Endodermal cell (in vitro differentiated cells): ENCODE data around the gene CD44. TPM values are rescaled to one million over a fixed set of nuclear protein-coding genes. Genes with fewer than 3 reads are reported as not detected.

Experiments used
- DNase-seq: peaks from one replicate; pipeline ENCODE4 v3.0.0-alpha.2; 2017
- H3K27ac ChIP-seq: 2 replicates; pipeline ENCODE4 v1.5.1; 2013; ENCODE audit warnings: mild to moderate bottlenecking, low read depth, low read length, moderate library complexity
- H3K27me3 ChIP-seq: 2 replicates; pipeline ENCODE4 v1.6.1; 2013; ENCODE audit warnings: mild to moderate bottlenecking, low read length, moderate library complexity; ENCODE audit not compliant: insufficient read depth, control insufficient read depth, poor library complexity, severe bottlenecking
- H3K36me3 ChIP-seq: 2 replicates; pipeline ENCODE4 v1.7.0; 2013; ENCODE audit warnings: mild to moderate bottlenecking, low read length, moderate library complexity; ENCODE audit not compliant: control insufficient read depth, insufficient read depth
- H3K4me1 ChIP-seq: one replicate; pipeline ENCODE4 v1.7.0; 2013; ENCODE audit warnings: low read length; ENCODE audit not compliant: control insufficient read depth, insufficient read depth
- H3K4me3 ChIP-seq: 2 replicates; pipeline ENCODE4 v1.5.1; 2013; ENCODE audit warnings: mild to moderate bottlenecking, low read length, moderate library complexity
- H3K9ac ChIP-seq: 2 replicates; pipeline ENCODE4 v1.6.1; 2013; ENCODE audit warnings: mild to moderate bottlenecking, low read length, moderate library complexity; ENCODE audit not compliant: poor library complexity, severe bottlenecking; ENCODE audit errors: extremely low read depth
- H3K9me3 ChIP-seq: 2 replicates; pipeline ENCODE4 v1.6.1; 2013; ENCODE audit warnings: mild to moderate bottlenecking, low read length, moderate library complexity; ENCODE audit not compliant: control insufficient read depth
- H3K27ac Mint-ChIP-seq: 2 replicates; pipeline ENCODE4 v1.8.0; 2020; ENCODE audit warnings: mixed read lengths
- H3K27me3 Mint-ChIP-seq: 2 replicates; pipeline ENCODE4 v1.8.0; 2021; ENCODE audit warnings: mild to moderate bottlenecking, mixed read lengths; ENCODE audit not compliant: insufficient read depth
- H3K36me3 Mint-ChIP-seq: 2 replicates; pipeline ENCODE4 v1.8.0; 2020; ENCODE audit warnings: low read depth, mixed read lengths
- H3K4me1 Mint-ChIP-seq: 2 replicates; pipeline ENCODE4 v1.8.0; 2020; ENCODE audit warnings: mixed read lengths
- H3K4me3 Mint-ChIP-seq: 2 replicates; pipeline ENCODE4 v1.8.0; 2020; ENCODE audit warnings: mild to moderate bottlenecking, moderate library complexity, mixed read lengths
- H3K9me3 Mint-ChIP-seq: 2 replicates; pipeline ENCODE4 v1.8.0; 2020; ENCODE audit warnings: mild to moderate bottlenecking, mixed read lengths
- CTCF ChIP-seq: fragments of 200-600 bp; sonication (generic); conservative IDR thresholded peaks from 2 replicates; pipeline ENCODE4 v1.5.0; 2021; ENCODE audit warnings: antibody characterized with exemption, mild to moderate bottlenecking
- WGBS, 2 experiments: methylation state at CpG; one replicate each; pipeline versions ENCODE4 v1.1.5 to v1.1.7; 2013; ENCODE audit warnings: missing lambda C conversion rate in 2 of 2, mixed read lengths in 1 of 2; ENCODE audit not compliant: insufficient coverage in 1 of 2, insufficient read length in 1 of 2; 5-methylcytosine and 5-hydroxymethylcytosine counted together
- total RNA-seq, 2 donors: library from RNA; stranded (reverse); fragmentation: NEBNext Ultra II Directional in 1 of 2; extraction: Animal tissue kit (Norgen Biotek cat#: 25700) in 1 of 2; gene quantifications; 2 replicates in 1 of 2; 3 replicates in 1 of 2; pipeline ENCODE4 v1.2.1, GENCODE V29; 2021

CD44 gene
- total RNA-seq, 2 donors from 2014 or later = 1.2 to 4.6 TPM

- Mint-ChIP-seq H3K27me3 (peaks cover 46% of the 10 kb centered on the region), H3K4me3 (no peak overlapping the region), H3K9me3 (no peaks in the 10 kb centered on the region), H3K27ac (no peak overlapping the region), H3K36me3 (no peaks in the 10 kb centered on the region), H3K4me1 (peaks cover 48% of the 10 kb centered on the region)
- Histone ChIP-seq H3K36me3 (no peaks in the 10 kb centered on the region), H3K9ac (no peak overlapping the region), H3K27ac (no peak overlapping the region), H3K4me3 (no peak overlapping the region), H3K4me1 (peaks cover 24% of the 10 kb centered on the region), H3K9me3 (no peaks in the 10 kb centered on the region), H3K27me3 (peaks cover 11% of the 10 kb centered on the region)
- no peak for DNase-seq
- WGBS, 2 experiments = 90 to 97% methylated on average over 2 to 3 of the region's 3 CpGs
- no peak for TF ChIP-seq CTCF
These were observed 22.1 kb downstream of the CD44 start for GRCh38 chr11:35160902-35161597.

GRCh38 chr11:35162745-35163144 lies 23.8 kb downstream of the CD44 start:
- Mint-ChIP-seq H3K36me3 (no peaks in the 10 kb centered on the region), H3K4me3 (no peak overlapping the region), H3K9me3 (no peaks in the 10 kb centered on the region), H3K27me3 (peaks cover 30% of the 10 kb centered on the region), H3K4me1 (peaks cover 52% of the 10 kb centered on the region), H3K27ac (no peak overlapping the region)
- WGBS, 2 experiments = 94% methylated on average over 2 of the region's 2 CpGs; no CpG with 5 or more reads in 1 of the 2 experiments
- Histone ChIP-seq H3K27ac (no peak overlapping the region), H3K27me3 (peaks cover 4% of the 10 kb centered on the region), H3K9me3 (no peaks in the 10 kb centered on the region), H3K4me1 (peaks cover 27% of the 10 kb centered on the region), H3K9ac (no peak overlapping the region), H3K4me3 (no peak overlapping the region), H3K36me3 (no peaks in the 10 kb centered on the region)
- TF ChIP-seq CTCF = no peak
- no peak for DNase-seq

- Histone ChIP-seq H3K9ac (no peak overlapping the region), H3K27me3 (peaks cover 4% of the 10 kb centered on the region), H3K36me3 (no peaks in the 10 kb centered on the region), H3K4me3 (no peak overlapping the region), H3K4me1 (peaks cover 30% of the 10 kb centered on the region), H3K9me3 (no peaks in the 10 kb centered on the region), H3K27ac (no peak overlapping the region)
- Mint-ChIP-seq H3K9me3 (no peaks in the 10 kb centered on the region), H3K4me3 (no peak overlapping the region), H3K27me3 (peaks cover 30% of the 10 kb centered on the region), H3K27ac (no peak overlapping the region), H3K4me1 (peaks cover 50% of the 10 kb centered on the region), H3K36me3 (no peaks in the 10 kb centered on the region)
- no peak for TF ChIP-seq CTCF
- DNase-seq = no peak
- 96 to 100% methylated on average over 1 to 2 of the region's 2 CpGs for WGBS, 2 experiments
These were observed 24.2 kb downstream of the CD44 start for GRCh38 chr11:35163209-35163608.
